NCI-H1930 (cell line): ENCODE data around the gene CCNJL.

ENCODE experiments used
- DNase-seq, 2 experiments: peaks; one replicate each; lab custom pipeline; 2025; lab: John Stamatoyannopoulos, UW

CCNJL gene

DNA sequence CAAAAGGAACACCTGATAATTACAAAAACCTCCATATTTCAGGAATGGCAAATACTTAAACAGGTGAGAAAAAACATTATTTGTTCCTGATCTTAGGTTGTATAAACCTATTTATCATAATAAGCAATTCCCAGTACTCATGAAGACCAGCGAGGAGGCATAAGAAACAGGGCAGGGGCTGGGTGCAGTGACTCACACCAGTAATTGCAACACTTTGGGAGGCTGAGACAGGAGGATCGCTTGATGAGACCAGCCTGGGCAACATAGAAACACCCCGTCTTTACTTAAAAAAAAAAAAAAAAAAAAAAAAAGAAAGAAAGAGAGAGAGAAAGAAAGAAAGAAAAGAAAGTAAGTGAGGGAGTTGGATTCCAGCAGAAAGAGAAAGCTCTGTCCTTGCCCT is 21.6 kb downstream of the CCNJL start:
- no peak for DNase-seq

DNA sequence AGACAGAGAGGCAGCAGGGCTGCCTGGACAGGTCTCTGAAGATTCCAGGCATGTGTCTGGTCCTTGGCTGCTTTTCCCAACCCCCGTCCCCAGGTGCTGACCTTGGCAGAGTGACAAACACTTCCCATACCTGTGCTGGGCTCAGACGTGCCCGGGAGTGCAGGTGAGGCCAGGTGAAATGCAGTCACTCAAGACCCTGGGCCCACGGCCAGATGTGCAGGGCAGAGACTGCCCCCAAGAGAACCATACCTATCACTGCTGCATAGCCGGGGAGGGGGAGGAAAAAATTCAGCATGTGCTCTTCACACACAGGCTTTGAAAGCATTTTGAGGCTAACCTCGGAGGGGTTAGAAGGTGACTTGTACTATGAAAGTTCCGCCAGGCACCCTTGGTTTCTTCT is 22.6 kb downstream of the CCNJL start:
- DNase-seq = no peak

DNA sequence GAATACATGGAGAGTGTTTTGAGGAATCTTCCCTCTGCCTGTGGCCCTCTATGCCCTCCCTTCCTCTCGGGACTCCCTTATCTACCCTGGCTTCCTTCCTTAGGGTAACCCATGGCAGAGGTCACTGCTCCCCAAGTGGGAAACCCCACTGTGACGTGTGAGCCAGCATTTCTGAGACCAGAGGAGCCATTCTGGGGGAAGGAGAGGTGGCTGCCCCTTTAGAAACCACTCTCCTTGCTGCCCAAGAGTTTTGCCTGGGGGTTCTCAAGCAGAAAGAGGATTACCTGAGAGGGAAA is 23.1 kb downstream of the CCNJL start:
- no peak for DNase-seq

DNA sequence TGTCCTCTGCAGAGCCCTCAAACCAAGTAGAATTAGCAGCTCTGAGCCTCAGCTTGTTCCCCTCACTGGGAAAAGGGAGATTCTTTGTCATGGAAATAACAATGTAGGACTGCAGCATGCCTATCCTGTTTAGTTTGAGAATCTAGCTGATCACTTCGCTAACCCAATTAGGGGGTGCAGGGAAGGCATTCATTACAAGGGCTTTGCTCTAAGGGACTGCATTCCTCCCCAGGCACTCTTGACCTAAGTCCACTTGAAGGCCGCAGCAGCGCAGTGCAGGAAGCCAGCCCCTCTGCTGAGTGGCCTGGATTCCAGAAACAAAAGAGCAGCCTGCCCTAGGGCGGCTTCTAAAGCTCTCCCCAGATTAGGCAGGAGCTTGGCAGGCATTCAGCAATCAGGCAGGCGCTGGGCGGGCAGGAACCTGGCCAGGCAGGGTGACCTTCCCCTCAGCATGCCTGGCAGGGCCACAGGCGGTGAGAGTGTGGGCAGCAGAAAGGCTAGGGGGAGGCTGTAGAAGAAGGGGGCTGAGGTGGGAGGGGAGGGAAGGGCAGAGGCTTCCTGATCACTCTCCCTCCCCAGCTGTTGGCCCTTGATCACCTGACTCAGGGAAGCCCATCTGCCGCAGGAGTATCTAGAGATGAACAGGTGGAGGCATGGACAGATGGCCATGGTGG is 24.8 kb downstream of the CCNJL start:
- no peak for DNase-seq

DNA sequence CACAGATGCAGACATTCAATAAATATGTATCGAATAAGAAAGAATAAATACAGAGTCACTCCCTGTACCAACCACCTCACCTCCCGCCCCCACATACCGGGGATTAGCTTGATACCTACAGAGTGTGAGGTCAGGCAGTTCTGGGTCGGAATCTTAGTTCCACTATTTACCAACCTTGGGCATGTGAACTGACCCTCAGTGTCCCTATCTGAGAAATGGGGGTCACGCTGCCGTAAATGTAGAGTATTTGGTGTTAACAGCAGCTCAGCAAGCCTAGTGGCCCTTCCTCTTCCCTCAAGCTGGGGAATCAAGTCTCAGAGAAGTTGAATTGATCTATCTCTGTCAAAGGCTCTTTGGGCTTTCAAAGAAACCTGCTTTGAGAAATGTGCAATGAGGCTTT is 25.4 kb downstream of the CCNJL start:
- DNase-seq = no peak

DNA sequence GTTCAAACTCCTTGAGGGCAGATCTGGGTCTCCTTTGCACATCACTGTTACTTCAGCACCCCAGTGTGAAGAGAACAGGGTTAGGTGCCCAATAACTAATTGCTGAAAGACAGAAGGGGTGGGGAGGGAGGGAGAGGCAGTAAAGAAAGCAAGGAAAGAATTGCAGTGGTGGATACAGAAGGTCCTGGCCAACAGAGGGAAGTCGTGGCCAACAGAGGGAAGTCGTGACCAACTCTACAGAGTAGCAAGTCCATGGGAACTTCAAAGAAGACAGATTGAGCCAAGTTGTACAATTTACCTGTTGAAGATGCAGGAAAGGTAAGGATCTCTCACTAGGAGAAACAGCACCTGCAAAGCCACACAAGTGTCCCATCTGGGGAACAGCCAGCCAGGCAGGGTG is 27.0 kb downstream of the CCNJL start:
- DNase-seq = no peak

DNA sequence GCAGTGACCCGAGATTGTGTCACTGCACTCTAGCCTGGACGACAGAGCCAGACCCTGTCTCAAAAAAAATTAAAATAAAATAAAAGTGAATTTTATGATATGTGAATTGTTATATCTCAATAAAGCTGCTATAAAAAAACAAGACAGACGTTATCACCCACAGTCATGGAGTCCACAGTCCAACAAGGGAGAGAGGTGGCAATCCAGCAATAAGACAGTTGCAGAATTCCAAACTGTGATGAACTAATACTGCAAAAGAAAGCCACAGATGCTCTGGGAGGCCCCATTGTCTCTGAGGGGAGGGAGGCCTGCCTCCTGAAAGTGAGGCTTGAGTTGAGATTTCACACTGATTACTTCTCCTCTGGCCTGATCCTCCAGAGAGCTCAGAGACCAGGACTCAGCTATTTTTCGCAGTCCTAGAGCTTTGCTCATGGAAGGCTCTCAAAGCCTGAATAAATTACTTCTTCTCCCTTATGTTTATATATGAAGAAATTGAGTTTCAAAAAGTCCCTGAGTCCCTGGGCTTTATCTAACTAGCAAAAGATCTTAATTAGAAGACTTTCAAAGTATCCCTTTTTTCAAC is 28.0 kb downstream of the CCNJL start:
- no peak for DNase-seq

DNA sequence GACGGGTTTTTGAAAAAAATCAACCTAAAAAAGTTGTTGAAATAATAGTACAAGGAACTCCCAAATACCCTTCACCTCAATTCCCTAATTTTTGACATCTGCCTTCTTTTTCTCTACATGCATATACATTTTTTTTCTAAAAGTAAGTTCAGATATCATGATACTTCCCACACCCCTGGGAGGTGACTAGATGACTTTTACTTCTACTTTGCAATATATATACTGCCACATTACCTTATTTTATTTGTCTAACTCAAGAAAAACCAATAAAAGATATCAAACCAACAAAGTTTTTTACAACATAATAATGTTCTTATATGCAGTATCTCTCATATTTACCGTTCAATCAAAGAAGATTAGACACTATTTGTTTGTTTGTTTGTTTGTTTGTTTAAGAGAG is 31.1 kb downstream of the CCNJL start:
- no peak for DNase-seq

DNA sequence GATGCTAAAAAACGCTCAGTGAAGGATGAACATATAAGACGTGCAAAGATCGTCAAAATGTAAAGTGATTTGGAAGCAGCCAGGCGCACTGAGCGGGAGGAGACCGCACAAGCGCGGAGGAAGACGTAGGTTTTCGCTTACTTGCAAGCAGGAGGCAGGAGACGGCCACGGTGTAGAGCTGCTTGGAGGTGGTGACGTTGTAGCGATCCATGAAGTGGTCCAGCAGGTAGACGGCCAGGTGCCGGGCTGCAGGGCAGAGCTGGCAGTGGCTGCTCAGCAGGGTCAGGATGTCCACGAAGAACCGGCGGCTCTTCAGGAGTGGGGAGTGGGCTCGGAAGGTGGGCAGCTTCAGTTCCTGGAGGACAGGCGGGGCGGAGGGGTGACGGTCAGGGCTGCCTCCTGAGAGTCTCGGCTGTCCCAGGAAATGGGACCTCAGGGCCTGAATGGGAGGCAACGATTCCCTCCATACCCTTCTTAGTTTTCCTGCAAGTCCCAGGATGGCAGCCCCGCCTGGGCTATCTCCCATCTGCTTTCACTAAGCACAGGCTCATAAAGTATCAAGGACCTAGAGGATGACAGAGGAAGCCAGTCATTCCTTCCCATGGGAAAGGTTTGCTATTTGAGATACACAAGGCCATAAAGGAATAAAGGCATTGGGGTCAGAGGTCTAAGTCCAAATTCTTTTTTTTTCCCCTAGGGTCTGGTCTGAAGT is 31.8 kb downstream of the CCNJL start:
- DNase-seq = no peak

DNA sequence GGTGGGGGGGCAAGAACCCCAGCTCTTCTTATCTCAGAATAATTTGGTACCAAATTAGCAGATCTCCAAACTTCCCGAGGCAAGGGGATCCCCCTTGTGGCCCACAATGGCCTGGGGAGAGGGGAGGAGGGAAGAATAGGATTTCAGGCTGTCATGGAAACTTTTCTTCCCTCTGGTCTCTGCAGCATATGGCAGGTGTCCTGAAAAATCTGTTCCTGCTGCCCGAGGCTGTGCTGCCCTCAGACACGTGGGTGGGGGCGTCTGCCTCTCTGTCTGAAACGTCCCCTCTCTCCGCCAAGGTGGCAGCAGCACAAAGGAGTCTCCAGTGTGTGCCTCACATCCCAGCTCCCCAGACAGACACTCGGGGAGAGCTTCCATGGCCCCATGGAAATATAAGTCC is 34.0 kb downstream of the CCNJL start:
- no peak for DNase-seq

DNA sequence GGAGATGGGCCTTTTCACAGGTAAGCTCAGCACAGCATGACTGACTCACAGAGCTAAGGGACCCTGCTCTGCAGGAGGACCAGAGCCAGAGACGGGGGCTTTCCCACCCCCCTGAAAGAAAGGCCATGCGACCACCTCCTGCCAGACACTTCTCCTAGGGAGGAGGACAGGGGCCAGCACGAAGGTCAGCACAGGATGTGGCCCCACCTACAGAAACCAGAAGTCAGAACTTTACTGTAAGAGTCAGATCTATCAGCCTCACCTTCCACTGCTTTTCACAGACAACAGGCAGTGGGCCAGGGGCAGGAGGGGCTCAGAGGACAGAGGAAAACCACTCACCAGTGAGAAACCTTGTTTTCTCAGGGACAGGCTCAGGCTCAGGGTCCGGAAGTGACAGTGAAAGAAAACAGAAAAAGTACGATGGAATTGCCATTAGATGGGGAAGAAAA is 37.9 kb downstream of the CCNJL start:
- DNase-seq = no peak

DNA sequence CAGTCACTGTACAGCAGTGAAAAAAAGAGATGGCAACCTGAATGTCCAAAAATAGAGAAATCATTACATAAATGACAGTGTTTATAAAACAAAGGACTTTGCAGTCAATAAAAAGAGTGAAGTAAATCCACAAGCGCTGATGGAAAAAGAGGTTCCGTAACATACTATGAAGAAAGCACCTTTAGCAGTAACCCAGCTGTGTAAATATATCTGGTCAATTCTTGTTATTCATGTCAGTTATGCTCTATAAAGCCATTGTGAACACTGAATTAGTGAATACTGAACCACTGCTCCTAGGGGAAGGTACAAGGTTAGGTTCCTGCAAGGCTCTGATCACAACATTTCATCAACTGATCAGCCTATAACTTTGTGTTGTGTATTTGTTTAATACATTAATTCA is 39.5 kb downstream of the CCNJL start:
- DNase-seq = no peak

DNA sequence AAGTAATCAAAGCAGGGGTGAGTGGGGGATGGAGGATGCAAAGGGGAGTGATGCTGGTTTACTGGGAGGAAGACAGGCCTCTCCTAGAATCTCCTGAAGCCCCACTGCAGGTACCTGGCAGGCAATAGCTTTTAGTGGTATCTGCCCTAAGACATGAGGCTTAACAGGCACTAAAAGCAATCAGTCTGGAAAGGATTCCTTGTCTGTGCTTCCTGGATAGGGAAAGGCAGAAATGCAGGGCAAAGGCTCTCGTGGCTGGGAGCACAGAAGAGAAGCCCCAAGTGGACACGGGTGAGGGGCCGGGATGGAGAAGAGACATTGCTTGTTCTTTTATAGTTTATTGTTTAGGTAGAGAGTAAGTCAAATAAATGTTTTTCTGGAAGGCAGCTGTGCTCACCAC is 40.1 kb downstream of the CCNJL start:
- no peak for DNase-seq

DNA sequence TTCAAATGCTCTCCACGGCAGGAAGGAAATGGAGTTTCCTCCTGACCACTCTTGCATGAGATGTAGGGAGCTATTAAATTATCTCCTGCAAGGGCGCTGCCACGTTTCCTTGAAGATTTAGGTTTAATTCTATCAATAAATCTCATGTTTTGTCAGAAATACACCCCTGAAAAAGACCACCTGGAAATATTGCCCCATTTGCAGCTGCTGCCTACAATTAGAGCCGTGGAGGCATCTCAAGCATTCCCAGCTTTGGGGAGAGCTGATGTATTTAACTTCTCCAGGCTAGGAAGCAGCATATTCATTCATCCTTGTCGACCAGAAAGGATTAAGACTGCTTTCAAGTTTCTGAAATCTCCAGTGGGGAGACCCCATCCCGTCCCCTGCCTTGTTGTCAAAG is 40.5 kb downstream of the CCNJL start:
- DNase-seq = no peak

DNA sequence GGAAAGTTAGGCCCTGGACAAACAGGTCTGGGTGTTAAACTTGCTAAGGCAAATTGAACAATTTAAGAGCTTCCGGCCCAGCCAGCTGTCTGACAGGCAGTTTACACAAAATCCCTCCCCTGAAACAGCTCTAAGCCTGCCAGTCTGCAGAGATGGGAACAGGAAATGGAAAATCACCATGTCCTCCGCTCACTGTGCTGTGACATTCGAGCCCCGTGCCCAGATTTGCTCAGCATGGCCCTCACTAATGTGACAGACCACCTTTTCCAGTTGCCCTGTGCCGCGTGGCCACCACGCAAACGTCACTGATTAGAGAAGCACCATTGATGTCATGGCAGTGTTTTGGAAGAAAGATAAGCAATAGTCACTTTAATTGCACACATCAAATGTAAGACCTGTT is 41.0 kb downstream of the CCNJL start:
- DNase-seq = no peak

DNA sequence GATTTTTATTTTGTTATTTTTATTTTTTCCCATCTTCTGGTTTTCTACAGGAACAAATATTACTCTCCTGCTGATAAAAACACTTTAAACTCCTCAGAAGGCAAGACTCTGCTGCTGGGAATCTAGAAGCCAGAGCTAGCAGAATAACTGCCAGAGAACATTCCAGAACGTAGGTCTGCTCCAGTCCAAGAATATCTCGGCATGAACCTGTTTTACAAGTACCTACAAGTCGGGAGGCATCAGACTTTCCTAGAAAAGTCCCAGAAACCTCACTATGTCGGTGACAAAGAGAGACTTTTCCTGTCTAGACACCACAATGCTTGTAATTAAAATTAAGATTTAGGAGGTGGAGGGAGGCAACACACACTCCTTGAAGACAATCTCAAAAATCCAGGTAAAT is 41.7 kb downstream of the CCNJL start:
- DNase-seq = no peak

DNA sequence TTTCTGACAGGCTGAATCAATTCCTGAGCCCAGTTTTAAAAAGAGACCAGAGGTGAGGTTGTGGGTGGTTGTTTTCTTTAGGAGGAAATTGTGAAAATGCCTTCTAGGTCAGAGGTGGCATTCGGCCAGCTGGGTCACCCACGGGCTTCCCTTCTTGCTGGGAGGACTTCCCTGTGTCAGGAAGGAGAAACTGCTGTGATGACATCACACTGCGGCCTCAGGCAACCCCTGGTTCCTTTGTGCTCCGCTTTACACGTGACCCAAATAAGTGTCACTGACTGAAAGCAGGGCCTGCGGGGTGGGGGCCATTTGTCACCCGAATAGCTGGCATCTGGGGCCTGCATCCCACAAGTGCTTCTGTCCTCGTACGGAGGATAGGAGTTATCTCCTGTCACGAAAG is 43.3 kb downstream of the CCNJL start:
- DNase-seq = no peak

DNA sequence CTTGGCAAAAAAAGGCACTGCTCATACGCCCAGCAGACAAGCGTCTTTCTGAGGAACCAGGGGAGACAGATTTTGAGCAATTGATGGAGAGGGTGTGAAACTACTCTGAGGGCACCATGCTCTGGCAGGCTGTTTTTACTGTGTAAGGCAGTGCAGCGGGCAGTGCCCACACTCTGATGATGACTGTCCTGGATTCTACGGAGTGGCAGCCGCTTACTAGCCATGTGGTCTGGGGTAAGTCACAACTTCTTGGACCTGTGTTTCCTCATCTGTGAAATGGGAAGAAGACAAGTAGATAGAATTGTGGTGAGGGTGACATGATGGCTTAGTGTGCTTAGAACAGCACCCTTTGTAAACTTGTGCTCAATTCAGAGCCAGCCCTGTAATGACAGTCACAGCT is 44.2 kb downstream of the CCNJL start:
- DNase-seq = no peak

DNA sequence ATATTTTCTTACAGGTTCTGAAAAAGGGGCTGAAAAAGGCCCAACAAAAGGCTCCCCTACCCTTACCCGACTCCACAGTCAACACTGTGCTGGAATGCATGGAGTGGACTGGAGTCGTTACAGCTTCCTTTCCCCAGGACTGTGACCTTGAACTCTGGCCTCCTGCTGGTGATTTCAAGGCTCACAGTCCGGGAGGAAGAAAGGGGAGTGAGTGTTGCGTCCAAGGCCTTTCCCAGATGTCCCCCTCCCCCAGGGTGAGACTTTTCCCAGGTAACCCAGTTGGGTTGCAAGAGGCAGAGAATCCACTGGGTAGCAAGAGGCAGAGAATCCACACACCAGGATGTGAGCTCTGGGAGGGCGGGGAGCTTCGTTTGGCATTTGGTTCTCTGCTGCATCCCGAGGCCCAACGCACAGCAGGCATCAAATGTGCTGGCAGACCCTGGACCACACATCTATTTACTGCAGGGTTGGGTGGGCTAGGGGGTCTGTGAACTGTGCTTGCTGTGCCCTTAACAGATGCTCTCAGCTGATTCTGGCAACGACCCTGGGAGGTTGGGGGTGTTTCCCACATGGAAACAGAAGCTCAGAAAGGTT is 45.5 kb downstream of the CCNJL start:
- no peak for DNase-seq

DNA sequence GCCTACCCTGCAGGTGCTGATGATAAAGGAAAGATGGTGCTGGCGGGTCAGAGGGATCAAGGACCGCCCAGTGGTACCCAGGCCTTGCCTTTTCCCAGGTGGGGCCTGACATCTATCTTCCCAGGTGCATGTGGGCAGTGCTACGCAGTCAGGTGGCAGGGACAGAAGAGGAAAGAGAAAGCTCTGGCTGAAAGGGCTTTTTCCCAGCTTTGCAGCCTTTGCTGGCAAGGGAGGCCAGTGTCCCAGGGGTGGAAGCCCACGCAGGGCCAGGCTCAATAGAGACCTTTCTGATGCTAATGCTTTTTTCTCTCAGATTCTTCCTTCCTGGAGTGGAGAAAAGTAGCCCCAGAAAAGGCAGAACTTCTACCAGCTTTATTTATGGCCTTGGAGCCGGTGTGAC is 46.3 kb downstream of the CCNJL start:
- DNase-seq = no peak

DNA sequence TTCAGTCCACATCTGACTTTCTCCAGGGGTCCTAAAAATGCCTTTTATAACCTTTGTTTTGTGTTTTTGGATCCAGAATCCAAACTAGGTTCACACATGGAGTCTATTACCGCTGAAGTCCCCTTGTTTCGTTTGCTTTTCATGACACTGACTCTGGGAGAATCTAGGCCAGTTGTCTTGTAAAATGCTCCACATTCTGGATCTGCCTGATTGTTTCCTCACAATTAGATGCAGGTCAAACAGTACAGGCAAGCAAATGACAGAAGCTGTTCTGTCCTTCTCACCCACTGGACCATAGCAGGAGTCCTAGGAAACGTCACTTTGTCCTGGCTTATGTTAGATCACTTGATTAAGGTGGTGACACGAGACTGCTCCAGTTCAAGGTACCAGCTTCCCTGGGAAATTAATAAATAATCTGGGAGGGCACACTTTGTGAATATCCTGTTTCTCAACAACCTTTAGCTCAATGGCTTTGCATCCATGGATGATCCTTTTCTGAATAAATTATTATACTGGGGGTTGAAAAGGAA is 49.0 kb downstream of the CCNJL start:
- DNase-seq = no peak

DNA sequence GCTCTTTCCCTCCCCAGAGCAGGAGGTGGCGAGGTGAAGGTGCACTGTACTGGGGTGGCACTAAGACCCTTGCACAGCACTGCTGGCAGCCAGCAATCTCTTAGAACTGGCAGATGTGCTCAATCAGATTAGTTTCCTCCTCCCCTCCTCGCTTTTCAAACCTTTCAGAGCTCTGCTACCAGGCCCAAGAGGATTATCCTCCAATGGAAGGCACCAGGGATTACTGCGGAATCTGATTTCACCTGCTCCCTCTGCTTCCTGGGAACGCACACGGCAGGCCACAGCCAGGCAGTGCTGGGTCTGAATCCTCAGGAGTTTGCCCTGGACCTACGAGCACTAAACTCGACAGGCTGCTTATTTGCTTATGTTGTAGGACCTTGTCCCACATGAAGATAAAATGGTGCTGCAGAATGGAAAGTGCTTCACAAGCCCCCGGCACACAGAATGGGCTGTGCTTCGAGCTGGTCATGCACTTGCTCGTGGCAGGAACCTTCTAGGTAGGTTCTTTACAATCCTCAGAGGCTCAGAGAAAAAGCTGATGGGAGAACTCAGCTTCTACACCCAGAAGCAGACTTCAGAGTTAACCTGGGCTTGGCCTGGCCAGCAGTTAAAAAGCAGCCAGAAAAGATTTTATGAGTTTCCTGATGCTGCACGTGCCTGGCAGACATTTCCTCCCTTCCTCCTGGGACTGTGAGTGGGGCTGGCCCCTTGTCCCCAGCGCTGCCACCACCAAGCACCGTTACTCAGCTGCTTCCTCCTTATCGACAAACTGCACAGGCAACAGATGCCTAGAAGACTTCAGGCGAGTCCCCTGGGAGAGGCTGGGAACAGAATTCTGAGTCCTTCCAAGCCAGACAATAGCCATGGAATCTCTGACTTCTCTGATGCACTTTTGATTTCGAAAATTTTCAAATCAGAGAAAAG is 50.0 kb downstream of the CCNJL start:
- no peak for DNase-seq
